Esophagus squamous epithelium (tissue), 4 donors: ENCODE measurements around the gene MTOR.

Experiments
- POLR2A ChIP-seq, 4 donors: fragments of 450-650 bp; IDR thresholded peaks; one replicate each; pipeline ENCODE4 v1.6.1; 2017; ENCODE audit warnings: antibody characterized with exemption in 4 of 4, mild to moderate bottlenecking in 4 of 4, moderate library complexity in 3 of 4
- TF ChIP-seq, protein P1 (sequence below), 6 experiments: fragments of 450-650 bp in 4 of 6; fragments of 200-600 bp in 2 of 6; sonication (generic) in 2 of 6; IDR thresholded peaks; one replicate each; pipeline ENCODE4 v1.5.1; 2016 to 2019; ENCODE audit warnings: antibody characterized with exemption in 6 of 6, mild to moderate bottlenecking in 4 of 6, moderate library complexity in 4 of 6

DNA sequence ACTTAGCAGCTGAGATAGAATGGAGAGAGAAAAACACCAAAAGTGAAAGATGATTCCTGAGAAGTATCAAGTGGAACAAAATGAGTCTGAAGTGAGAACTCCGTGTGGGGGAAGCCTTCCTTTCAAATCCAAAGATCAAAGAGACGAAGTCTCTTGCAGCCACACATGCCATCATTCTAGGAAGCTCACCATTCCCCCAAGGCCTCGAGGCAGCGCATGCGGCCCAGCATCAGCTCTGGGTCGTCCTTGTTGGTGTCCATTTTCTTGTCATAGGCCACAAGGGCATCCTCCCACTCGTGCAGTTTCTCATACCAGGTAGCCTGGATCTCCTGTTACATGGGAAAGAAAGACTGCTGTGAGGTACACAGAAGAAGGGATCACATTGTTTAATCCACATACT lies 105.4 kb downstream of the MTOR start:
- TF ChIP-seq POLR2A (IDR thresholded peaks at IDR 0.05), result no peak
- TF ChIP-seq, protein P1, sequence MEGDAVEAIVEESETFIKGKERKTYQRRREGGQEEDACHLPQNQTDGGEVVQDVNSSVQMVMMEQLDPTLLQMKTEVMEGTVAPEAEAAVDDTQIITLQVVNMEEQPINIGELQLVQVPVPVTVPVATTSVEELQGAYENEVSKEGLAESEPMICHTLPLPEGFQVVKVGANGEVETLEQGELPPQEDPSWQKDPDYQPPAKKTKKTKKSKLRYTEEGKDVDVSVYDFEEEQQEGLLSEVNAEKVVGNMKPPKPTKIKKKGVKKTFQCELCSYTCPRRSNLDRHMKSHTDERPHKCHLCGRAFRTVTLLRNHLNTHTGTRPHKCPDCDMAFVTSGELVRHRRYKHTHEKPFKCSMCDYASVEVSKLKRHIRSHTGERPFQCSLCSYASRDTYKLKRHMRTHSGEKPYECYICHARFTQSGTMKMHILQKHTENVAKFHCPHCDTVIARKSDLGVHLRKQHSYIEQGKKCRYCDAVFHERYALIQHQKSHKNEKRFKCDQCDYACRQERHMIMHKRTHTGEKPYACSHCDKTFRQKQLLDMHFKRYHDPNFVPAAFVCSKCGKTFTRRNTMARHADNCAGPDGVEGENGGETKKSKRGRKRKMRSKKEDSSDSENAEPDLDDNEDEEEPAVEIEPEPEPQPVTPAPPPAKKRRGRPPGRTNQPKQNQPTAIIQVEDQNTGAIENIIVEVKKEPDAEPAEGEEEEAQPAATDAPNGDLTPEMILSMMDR (IDR thresholded peaks at IDR 0.05), result no peak
